Erythroblast (primary cell): ENCODE data around the gene HAO1.

Experiments used
- GATA1 ChIP-seq: IDR thresholded peaks from 2 replicates; pipeline ENCODE4 v1.6.1; 2011; ENCODE audit warnings: low read depth, mild to moderate bottlenecking, control low read depth, low read length, moderate library complexity
- POLR2A ChIP-seq: IDR thresholded peaks from 2 replicates; pipeline ENCODE4 v1.6.1; 2011; ENCODE audit warnings: mild to moderate bottlenecking, low read length

DNA sequence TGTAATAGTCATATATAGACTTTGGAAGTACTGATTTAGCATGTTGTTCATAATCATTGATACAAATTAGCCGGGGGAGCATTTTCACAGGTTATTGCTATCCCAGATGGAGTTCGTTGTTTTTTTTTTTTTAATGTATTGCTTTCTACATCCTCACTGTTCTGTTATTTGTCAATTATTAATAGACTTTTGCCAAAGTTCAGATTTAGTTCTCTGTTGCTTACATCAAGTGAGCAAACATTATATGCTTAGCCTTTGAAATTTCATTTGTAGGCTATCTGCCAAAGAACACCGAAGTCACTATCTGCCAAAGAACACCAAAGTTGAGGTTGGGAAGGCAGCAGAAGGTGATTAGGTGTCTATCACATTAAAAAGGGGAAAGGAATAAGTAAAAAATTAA, at the start of gene HAO1:
- TF ChIP-seq POLR2A = no peak
- TF ChIP-seq GATA1 = no peak
